NCI-H146 (cell line): ENCODE results near the gene ZNF544.
"Not testable (repeated sequence)": the region's sequence is repeated elsewhere in the genome, so short reads cannot be mapped to it uniquely, and the experiment has no call there.

ENCODE experiments used
- DNase-seq: peaks from one replicate; lab custom pipeline; 2025; lab: John Stamatoyannopoulos, UW

Gene ZNF544

DNA sequence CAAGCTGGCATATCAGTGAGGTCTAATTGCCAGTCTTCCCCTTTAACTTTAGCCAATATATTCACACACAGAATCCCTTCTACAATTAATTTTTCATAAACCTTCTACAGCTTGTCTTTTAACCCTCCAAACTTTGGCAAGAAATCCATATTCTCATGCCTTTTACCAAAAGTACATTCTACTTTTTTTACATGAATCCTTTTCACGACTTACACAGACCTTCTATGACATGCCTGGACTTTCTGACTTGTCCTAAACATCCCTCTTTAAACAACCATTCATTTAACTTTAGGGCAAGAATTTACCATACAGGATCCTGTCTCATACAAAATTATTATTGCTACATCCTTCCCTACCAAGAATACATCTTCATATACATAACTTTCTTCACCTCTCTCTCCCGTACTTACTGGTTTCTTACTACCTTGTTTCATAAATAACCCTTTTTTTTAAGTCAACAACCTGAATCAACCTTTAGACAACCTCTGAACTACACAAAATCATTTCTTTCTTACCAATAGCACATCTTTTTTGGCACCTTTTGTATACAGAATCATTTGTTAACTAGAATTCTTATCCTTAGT, 23.5 kb downstream of the ZNF544 start:
- no peak for DNase-seq

GRCh38 chr19:58258259-58258658, 29.5 kb downstream of the ZNF544 start:
- DNase-seq = not testable (repeated sequence)

DNA sequence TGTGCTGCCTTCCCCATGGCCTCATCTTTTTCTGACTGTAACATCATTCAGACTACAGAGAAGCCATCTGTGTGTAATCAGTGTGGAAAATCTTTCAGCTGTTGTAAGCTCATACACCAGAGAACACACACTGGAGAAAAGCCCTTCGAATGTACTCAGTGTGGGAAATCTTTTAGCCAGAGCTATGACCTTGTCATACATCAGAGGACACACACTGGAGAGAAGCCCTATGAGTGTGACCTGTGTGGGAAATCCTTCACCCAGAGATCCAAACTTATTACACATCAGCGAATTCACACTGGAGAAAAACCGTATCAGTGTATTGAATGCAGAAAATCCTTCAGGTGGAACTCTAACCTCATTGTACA, 32.9 kb downstream of the ZNF544 start:
- no peak for DNase-seq

- DNase-seq = no peak
These were observed 33.5 kb downstream of the ZNF544 start for GRCh38 chr19:58261968-58262921.

GRCh38 chr19:58262922-58263296, 34.2 kb downstream of the ZNF544 start:
- DNase-seq = no peak

DNA sequence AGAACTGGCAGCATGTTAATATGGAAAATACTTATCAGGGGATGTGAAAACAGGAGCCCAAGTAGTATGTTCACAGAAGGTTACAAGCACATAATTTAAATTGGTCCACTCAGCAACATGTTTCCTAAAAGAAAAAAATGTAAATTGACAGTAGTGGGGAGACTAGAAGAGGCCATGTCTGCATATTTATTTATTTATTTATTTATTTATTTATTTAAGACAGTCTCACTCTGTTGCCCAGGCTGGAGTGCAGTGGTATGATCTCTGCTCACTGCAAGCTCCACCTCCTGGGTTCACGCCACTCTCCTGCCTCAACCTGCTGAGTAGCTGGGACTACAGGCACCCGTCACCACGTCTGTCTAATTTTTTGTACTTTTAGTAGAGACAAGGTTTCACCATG, 36.4 kb downstream of the ZNF544 start:
- no peak for DNase-seq

- DNase-seq = no peak
These were observed 39.6 kb downstream of the ZNF544 start for GRCh38 chr19:58268344-58268743.

DNA sequence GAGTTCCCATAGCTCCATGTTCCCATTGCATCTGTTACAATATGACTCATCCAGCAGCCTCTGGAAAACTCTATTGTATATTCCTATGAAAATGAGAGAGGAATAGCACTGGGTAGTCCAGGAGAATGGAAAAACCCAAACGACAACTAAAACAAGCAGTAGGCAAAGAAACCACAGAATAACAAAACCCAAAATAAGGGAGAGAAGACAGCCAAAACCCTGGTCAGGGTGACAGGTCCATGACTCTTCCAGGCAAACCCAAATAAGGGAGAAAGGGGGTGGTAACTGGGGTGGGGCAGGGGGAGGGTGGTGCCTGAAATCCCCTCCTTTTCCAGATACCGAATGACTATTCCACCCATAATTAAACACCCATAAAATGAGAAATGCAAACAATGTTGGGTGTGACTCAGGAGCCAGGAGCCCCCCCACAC, 46.1 kb downstream of the ZNF544 start:
- no peak for DNase-seq

- no peak for DNase-seq
These were observed 46.9 kb downstream of the ZNF544 start for GRCh38 chr19:58275564-58275963.

- DNase-seq = no peak
These were observed 48.5 kb downstream of the ZNF544 start for GRCh38 chr19:58277197-58277596.

DNA sequence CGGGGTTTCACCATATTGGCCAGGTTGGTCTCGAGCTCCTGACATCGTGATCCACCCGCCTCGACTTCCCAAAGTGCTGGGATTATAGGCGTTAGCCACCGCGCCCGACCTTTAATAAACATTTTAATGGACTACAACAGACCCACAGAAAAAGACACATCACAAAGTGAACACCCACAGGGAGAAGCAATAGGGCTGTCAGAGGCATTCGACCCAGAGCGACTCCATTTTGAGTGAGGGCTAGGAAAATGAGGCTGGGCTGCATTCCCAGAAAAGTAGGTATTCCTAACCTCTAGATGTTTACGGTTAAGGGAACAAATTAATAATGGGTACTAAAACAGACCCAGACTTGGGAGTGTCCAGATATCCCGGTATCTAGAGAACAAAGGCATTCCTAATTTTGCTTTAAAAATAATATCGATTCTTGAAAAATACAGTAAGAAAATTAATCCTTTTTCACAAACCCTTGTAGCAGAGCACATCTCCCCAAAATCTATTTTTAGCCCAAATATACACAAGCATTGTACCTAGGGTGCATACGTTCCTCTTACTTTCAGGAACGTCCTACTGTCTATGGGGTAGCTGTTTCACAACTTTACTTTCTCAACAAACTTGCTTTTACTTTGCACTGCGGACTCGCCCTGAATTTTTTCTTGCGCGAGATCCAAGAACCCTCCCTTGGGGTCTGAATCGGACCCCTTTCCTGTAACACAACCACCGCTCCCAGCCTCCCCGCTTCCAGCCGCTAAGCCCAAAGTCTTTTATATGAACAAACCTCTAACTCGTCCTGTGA, 49.2 kb downstream of the ZNF544 start:
- DNase-seq = no peak

GRCh38 chr19:58278541-58279041, 49.9 kb downstream of the ZNF544 start, which contains the start of gene ZNF8:
Gene ZNF8 (plus strand): TSS chr19:58278955. CDS start chr19:58279082, 127 bp downstream.
- DNase-seq = peak; percentile 100

DNA sequence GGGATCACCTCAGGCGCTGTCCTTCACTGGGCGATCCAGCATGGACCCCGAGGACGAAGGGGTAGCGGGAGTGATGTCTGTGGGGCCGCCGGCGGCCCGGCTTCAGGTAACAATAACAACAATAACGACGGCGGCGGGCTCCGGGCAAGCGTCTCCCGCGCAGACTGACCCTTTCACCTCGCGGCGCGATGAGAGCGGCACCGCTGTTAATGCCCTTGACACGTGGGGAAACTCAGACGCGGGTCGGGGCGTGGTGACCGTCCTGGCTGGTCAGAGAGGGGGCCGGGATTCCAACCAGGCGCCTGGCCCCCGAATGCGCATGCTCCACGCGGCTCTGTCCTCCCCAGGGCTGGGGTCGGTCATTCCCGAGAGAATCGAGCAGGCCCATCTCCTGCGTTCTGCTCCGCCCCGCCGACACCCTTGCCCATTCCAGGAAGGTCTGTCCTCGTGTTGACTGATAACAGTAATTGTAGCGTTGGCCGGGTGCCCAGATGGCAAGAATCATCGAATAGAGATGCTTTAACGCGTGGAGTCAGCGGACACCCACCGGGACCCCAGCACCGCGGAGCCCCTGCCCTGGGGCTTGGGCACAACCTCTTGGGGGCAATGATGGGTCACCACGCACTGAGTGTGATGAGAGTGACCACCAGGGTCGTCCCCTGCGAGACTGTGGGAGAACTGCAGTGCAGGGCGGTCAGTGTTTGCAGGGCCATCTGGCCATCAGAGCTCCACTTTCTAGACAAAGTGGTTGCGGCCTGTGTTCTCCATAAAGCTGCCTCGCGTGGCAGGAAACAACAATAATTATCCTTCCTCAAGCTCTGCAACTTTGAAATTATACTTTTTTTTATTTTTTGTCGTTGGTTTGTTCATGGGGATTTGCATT, 50.6 kb downstream of the ZNF544 start:
- DNase-seq = peak; percentile 96

DNA sequence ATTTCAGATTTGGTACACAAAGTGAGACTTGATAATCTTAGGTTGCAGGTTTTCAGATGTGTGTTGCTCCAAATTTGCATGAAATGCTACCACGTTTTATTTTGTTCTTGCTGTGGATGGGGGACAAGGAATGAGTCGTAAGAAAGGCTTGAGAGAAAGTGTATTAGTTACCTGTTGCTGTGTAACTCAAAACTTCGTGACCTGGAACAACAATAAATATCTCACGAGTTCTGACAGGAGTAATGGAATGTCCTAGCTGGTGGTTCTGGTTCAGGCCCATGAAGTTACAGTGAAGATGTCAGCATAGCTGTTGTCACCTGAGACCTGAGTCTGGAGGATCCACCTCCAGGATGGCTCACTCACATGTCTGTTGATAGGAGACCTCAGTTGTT, 51.2 kb downstream of the ZNF544 start:
- no peak for DNase-seq

GRCh38 chr19:58284199-58284598, 55.5 kb downstream of the ZNF544 start:
- DNase-seq = no peak

DNA sequence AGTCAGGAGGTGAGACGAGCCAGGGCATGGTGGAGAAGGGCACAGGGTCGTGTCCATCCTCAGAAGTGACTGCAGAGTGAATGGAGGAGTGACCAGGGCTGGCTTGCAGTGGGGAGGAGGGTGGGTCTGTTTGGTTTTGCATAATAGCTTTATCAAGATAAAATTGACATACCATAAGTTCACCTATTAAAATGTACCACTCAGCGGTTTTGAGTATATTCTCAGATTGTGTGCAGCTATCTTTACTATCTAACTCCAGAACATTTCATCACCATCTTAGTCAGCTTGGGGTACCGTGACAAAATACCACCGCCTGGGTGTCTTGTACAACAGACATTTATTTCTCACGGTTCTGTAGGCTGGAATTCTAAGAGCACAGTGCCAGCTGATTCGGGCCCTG, 63.2 kb downstream of the ZNF544 start:
- DNase-seq = no peak

DNA sequence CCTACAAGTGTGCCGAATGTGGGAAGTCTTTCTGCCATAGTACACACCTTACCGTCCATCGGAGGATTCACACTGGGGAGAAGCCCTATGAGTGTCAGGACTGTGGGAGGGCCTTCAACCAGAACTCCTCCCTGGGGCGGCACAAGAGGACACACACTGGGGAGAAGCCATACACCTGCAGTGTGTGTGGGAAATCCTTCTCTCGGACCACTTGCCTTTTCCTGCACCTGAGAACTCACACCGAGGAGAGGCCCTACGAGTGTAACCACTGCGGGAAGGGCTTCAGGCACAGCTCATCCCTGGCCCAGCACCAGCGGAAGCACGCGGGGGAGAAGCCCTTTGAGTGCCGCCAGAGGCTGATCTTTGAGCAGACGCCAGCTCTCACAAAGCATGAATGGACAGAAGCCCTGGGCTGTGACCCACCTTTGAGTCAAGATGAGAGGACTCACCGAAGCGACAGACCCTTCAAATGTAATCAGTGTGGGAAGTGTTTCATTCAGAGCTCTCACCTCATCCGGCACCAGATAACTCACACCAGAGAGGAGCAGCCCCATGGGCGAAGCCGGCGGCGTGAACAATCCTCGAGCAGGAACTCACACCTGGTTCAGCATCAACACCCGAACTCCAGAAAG, 66.1 kb downstream of the ZNF544 start:
- no peak for DNase-seq

DNA sequence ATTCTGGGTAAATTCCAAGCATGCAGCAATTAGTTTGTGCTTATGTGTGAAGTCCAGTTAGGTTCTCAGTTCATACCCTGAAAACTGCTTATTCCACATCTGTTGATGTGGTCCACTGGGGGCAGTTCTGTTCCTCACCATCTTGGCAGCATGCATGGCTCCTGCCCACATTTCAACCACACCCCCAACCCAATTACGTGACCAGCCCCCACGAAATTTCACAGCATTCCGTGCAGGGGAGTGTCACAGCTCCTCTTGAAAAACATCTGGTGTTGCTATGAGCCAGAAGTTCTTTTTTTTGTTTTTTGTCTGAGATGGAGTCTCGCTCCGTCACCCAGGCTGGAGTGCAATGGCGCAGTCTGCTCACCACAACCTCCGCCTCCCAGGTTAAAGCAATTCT, 67.4 kb downstream of the ZNF544 start:
- no peak for DNase-seq

DNA sequence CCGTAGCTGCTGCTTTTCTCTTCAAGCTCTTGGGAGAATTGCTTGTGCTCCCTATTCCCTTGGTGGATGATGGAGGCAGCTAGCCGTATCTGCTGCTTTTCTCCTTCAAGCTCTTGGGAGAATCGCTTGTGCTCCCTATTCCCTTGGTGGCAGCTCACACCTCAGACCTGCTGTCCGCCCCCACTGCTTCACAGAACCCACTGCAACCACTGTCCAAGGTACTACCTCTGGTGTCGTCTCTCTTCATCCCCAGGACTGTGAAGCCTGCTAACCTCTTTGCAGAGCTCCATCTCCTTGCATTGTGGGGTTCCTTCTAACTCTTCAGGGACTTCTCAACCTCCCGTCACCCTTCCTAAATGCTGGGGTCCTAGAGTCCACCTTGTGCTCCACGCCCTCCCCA, 71.9 kb downstream of the ZNF544 start:
- no peak for DNase-seq

DNA sequence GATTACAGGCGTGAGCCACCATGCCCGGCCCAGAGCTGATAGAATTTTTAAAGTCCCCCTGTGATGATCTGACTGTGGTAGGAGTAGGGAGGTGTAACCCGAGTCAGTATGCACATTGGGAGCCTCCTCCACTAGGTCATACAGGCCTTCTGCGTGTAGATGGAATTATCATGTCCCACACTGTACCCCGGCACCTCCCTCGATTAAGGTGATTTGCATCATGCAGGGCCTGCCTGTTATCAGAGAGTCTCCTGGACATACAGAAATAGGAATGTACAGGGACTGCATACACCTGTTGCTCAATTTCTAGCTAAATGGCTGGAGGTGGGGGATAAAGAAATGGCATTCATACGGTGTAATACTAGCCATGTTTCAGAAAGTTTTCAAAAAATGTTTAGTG, 75.5 kb downstream of the ZNF544 start:
- no peak for DNase-seq

GRCh38 chr19:58304748-58305064, 76.0 kb downstream of the ZNF544 start:
- no peak for DNase-seq
